HG03469 (cell line): ENCODE results near the gene POLR2M.
A peak's percentile ranks its signal among the peaks of the same experiment; 100 is the strongest.

ENCODE experiments used
- ATAC-seq: cut with Tn5 transposase; IDR thresholded peaks from one replicate; pipeline ENCODE4 v1.9.1; 2021; ENCODE audit warnings: mild to moderate bottlenecking, moderate library complexity, moderate number of reproducible peaks; ENCODE audit not compliant: unreplicated experiment

POLR2M gene

GRCh38 chr15:57706405-57707209, at the start of gene POLR2M:
Gene POLR2M, plus strand, starts transcription at chr15:57706714. Its CDS starts 129 bp downstream, at chr15:57706843.
- peak; percentile 89 for ATAC-seq

GRCh38 chr15:57657619-57658018, 48.9 kb upstream of the POLR2M start:
- no peak for ATAC-seq

DNA sequence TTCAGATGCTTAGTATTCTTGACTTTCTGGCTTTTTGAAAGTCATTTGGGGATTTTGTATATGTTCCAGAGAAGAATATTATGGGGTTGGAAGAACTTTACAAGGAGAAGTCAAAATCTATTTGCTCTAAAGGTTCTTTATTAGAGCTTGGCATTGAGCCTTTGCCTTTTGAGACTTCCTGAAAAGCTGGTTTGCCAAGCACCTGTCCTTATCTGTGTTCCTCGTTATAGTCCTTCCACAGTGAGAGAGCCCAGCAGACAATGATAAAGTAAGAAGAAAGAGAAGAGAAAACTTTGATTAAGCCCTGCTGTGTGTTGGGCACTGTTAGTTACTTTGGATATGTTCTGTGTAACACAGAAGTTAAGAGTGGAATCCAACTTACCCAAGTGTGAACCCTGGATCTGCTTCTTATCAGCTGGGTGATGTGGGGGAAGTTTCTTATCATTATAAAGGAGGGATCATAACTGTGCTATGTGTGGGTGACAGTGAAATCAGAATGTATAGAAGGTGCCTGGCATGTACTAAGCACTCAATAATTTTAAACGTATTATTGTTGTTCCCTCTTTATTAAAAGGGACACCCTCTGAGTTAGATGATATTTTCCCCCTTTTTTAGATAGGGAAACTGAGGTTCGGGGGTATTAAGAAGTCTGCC, 44.3 kb upstream of the POLR2M start:
- ATAC-seq = no peak

DNA sequence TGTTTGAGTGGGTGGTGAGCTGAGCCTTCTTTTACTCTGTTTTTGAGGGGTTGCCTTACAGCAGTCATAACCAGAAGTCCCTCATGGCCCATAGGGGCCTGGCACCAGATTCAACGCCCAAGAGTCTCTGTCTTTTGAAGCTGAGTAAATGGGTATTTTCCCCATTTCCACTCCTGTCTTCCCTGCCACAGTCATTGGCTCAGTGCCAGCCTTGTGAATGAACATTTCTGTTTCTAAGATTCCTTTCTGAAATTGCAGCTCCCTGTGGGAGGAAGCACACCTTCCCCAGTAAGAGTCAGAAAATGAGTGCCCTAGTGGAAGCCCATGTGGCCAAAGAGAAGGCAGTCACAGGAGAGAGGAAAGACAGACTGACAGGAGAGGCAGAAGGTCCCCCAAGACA, 43.7 kb upstream of the POLR2M start:
- no peak for ATAC-seq

GRCh38 chr15:57663262-57663661, 43.3 kb upstream of the POLR2M start:
- ATAC-seq = no peak

DNA sequence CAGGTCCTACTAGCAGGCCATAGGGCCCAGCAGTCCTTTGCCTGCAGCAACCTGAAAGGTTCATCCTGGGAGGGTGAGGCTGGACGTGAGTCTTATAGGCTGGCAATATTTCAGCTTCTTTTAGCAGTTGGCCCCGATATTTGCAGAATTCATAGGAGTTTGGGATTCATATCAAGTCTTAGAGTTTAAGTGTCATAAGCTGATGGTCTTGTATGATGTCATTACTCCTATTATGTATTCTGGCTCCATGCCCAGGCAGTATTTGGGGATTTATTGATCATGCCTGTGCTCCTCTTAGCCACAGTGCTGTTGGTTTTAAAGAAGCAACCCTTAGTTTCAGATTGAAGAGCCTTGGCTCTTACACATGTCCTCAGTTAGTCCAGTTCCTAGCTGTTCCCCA, 41.3 kb upstream of the POLR2M start:
- ATAC-seq = no peak

DNA sequence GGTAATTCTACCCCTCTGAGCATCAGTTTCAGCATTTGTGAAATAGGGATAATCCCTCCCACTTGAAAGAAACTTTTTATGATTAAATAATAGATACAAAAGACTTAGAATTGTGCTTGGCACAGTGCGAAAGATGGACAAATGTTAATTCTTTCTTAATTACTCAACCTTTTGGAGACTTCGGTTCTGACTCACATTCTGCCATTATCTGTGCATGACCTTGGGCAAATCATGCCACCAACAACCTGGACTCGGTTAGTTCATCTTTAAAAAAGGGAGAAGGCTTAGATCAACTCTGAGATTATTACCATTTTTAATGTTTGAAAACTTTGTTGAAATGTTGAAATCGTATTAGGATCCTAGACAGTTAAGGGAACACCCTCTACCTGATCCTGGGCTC, 40.6 kb upstream of the POLR2M start:
- no peak for ATAC-seq

- ATAC-seq = no peak
These were observed 39.2 kb upstream of the POLR2M start for GRCh38 chr15:57667171-57667849.

- no peak for ATAC-seq
These were observed 38.5 kb upstream of the POLR2M start for GRCh38 chr15:57668016-57668415.

- ATAC-seq = no peak
These were observed 34.9 kb upstream of the POLR2M start for GRCh38 chr15:57671636-57672035.

DNA sequence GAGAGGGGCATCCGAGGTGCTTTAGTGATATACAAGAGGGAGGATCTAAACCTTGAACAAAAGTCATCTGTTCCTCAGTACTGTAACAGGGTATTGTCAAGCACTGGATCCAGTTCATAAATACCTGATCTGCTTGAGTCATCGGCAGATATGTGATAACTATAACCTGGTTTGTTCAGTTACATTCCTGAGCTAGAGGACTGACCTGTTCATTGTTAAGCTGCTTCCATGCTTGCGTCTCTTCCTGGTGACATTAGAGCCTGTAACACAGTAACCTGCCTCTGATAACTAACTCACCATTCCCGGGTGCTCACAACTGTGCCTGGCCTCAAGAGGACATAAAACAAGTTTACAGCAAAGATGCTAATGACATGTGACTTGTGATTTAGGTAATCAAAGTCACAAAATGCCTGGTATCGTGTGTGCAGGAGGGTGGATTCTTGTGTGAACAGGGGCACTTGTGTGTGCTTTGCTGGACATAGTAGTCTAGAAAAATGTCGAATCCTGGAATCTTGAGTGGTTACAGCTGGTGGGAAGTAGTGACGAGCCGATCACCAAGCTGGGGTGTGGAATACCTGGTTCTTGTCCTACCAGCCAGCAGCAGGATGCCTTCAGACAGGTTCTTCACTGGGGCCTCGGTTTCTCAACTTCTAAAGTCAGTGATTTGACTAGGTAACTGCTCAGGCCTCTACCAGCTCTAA, 30.9 kb upstream of the POLR2M start:
- ATAC-seq = no peak

DNA sequence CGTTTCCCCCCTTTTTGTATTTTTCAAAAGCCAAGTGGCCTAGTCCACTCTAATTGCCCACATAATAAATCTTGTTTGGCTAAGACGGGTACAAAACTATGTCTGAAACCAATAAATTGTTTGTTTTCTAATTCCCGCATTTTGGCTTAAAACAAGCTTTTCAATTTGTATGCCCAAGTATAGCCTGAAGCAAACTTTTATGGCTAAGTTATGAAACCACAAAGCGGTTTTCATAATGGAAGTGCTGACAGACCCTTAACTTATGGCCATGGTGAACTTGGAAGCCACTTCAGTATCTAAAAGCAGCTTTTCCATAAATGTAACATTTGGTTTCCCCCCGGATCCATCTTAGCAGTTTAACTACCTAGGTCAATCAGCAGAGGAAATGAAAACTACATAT, 29.9 kb upstream of the POLR2M start:
- ATAC-seq = no peak

- ATAC-seq = no peak
These were observed 29.3 kb upstream of the POLR2M start for GRCh38 chr15:57677204-57677603.

- no peak for ATAC-seq
These were observed 26.5 kb upstream of the POLR2M start for GRCh38 chr15:57680021-57680420.

DNA sequence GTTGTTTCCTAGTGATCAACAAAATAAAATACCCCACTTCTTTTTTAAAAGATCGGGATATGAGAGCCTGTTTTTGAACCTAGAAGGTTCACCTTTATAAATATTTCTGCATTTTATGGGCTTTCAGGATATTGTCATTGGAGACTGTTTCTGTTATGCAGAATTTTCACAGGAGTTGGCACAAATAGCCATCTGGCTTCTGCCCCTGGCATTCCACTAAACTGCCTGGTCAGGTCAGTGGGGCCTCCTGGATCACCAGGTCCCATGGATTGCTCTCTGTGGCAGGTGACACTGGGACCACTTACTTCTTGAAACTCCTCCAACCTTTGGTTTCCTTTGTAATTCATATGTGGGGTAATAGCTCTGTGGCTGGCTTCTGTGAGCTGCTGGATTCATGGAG, 25.5 kb upstream of the POLR2M start:
- ATAC-seq = no peak

- ATAC-seq = no peak
These were observed 23.0 kb upstream of the POLR2M start for GRCh38 chr15:57683481-57683880.

DNA sequence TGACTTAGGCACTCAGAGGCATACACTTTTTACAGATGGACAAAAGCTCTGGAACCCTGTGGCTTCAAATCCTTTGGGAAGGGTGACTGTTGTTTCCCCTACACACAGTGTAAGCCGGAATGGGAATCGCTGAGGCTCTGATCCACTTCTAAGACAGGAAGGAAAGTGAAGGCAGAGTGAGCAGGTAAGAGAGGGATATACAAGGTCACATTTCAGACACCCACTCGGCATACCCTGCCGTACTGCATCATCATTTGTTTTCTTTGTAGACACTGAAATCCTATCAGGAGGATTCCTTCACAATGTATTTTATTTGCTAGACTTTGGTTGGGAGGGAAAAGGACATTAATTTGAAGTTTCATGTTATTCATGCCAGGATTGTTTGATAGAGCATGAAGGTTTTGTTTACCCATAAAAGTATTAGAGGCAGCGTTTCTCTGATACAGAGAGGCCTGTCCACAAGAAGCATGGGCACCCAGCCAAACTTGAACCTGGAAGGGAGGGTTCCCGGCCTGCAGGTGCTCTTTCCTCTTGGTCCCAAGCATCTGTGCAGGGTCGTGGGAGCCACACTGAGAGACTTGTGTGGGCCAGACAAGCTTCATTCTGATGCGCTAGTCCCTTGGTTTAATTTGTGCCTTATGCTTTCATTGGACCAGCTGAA, 21.9 kb upstream of the POLR2M start:
- ATAC-seq = no peak

DNA sequence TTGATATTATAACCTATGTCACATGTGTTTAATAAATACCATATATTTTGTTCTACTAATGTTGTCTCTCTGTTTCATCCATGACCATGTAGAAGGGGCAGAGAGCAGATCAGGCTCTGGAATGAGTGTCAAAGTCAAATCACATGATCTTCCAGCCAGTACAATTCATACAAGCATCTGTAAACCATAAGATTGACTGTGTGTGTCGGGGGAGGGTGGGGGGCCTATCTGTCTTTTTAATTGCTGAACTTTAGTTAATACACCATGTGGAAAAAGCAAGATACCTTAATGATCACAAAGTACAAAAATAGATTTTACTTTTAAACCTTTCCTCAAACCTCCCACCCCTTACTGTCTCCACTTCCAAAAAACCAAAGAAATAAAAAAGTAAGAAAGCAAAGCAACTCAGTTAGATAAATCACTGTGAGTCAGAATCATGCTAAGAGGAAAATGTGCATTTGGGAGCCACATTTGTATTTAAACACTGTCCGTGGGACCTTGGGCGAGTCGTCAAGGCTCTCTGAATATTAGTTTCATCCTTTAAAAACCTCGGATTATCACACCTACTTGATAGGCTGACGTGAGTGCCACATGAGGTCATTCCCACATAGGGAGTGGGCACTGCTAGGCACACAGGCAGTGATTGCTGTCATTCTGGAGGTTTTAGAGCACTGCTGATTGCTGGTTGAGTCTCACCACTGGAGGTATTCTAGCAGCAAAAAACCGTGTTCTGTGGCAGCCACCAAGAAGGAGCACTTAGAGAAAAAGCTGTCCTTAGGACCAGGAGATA, 21.0 kb upstream of the POLR2M start:
- no peak for ATAC-seq

DNA sequence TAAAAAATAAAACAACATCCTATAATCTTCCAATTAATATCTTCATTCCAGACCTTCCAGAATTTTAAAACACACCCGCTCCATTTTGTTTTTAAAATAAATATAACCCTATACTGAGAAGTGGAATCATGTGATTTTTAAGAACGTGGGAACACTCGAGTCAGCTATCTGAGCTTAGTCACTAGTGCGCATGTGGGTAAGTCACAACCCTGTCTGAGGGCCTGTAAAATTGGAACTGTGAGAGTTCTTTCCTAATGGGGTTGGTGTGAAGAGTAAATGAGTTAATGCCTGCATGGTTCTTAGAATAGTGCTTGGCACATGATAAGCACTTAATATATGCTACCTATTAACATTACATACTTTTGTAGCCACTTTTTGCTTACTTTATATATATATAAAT, 19.9 kb upstream of the POLR2M start:
- ATAC-seq = no peak
